ENCODE data around the gene HTATIP2. TPM values are rescaled to one million over a fixed set of nuclear protein-coding genes. Genes with fewer than 3 reads are reported as not detected.

The HTATIP2 gene
- 176 to 201 TPM (median 184 TPM) in 5 replicates for total RNA-seq (2022; extraction: Qiagen RNA extraction; ENCODE audit: low read depth)

DNA sequence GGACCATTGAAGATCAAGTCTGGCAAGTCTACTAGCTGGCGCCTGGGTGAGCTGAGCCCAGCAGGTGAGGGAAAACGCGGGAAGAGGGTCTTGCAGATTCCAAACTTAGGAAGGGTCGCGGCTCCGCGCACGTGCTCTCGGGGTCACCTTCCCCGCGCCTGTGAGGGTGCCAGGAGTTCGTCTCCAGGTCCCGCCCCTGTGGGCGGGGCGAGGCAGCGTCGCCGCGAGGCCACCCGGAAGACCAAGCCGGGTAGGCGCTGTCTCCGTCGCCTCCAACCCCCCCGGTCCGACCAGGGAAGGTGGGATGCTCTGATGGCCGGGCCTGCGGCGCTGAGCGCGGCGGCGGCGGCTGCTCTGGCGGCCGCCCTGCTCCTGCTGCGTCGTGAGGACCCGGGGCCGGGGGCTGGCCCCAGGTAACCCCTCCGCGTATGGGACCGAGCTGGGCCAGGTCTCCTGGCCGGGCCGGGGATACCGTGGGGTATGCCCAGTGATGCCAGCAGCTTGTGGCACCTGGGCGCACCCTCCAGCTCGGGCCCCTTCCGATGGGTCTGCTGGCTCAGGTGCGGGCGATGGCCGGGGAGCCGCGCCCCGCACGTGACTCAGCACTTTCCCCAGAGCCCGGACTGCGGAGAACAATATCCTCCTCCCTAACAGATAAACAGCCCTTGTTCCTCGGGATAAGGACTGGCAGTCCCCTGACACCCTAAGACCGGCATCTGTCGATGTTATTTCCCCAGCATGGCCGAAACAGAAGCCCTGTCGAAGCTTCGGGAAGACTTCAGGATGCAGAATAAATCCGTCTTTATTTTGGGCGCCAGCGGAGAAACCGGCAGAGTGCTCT is at the start of gene HTATIP2:
Gene HTATIP2 (plus strand): TSS at position 215 of the 841 bp plus-strand sequence. CDS start 524 bp downstream, at position 739.

DNA sequence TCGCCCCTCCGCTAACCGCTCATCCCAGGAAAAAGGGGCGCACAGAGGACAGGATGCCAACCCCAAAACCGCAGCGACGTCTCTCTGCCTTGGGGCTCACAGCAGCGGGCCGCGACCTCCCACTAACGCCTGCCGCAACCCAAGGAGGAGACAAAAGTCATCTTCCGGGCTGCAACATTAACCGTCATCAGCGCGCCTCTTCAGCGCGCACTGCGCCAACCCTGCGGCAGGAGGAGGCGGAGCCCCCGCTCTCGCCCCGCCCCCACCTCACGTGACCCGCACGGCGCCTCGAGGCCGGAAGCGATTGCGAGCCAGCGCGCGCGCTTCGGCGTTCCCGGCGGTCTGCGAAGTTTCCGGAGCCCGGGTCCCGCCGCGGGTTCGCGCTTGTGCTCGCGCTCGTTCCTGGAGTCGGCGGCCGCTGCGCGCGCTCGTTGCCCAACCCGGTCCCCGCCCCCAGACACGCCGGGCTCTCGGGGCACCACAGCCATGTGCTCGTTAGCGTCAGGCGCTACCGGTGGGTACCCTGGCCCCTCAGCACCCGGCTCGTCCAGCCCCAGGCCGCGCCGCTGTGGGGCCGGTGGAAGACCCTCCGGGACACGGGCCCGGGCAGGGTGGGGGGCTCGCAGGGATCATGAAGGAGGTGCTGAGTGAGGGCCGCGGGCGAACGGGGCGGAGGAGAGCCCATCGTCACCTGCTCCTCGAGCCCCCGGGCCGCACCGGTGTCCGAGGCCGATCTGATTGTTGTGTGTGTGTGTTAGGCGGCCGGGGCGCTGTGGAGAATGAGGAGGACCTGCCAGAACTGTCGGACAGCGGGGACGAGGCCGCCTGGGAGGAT is 24.0 kb downstream of the HTATIP2 start, which contains the start of gene PRMT3:
Gene PRMT3 (plus strand): TSS at position 456 of the 835 bp plus-strand sequence. CDS start 31 bp downstream, at position 487.

Other genes with a start within 250 kb of the HTATIP2 start
- not detected in 5 replicates for gene DBX1, start 203.2 kb upstream of the HTATIP2 start, total RNA-seq (2022; extraction: Qiagen RNA extraction; ENCODE audit: low read depth)
- 23.1 to 38.8 TPM (median 32.5 TPM) in 5 replicates for gene PRMT3, start 24.0 kb downstream of the HTATIP2 start, total RNA-seq (2022; extraction: Qiagen RNA extraction; ENCODE audit: low read depth)
- not detected in 5 replicates for gene SLC6A5, start 235.9 kb downstream of the HTATIP2 start, total RNA-seq (2022; extraction: Qiagen RNA extraction; ENCODE audit: low read depth)

Data from A549 treated with RU486 at 1 μM for 4 hours (cell line).